NCI-H526 treated with DMSO at 0.1 percent for 48 hours (cell line): Measurements from ENCODE around the gene SMCHD1.
"Not testable (repeated sequence)": the region's sequence is repeated elsewhere in the genome, so short reads cannot be mapped to it uniquely, and the experiment has no call there.

ENCODE experiments used
- DNase-seq: peaks from one replicate; lab custom pipeline; 2025; lab: John Stamatoyannopoulos, UW

SMCHD1 gene

DNA sequence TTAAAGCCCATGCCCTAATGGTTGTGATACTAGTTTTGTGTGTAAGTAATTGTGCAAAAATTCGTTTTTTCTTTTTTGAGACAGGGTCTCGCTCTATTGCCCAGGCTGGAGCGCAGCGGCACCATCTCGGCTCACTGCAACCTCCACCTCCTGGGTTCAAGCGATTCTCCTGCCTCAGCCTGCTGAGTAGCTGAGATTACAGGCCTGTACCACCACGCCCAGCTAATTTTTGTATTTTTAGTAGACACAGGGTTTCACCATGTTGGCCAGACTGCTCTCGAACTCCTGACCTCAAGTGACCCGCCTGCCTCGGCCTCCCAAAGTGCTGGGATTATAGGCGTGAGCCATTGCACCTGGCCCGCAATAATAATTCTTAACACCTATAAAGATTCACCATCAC lies 196.9 kb downstream of the SMCHD1 start:
- not testable (repeated sequence) for DNase-seq

DNA sequence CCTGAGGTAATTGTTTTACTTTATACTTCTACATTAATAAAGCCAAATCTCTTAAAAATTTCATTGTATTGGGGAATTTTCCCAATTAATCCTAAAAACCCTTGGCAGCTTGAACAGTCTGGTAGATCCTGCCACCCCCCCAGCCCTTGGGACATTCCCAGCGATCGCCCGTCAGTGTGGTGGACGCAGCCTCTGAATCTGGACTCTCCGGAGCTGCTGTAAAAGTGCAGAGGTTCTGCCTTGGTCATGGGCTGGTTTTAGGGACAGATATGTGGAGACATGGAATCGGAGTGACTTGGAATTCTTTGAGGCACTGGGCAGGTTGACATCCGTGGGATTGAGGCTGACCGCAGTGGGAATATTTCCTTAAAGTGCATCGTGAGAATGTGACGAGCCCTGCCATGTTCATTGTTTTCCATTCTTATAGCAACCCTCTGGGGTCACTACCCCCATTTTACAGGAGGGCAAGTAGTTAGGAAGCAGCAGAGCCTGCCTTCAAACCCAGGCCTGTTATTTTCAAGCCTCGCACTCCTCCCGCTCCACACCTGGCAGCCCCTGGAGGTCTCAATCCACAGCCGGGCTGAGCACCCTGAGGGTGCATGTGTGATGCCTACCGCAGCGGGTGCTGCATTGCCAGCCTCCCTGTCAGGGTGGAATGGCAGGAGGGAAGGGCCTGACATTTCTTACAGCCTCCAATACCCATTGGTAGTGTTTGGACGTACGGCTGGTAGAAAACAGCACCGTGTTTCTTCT lies 197.8 kb downstream of the SMCHD1 start:
- DNase-seq: no peak

DNA sequence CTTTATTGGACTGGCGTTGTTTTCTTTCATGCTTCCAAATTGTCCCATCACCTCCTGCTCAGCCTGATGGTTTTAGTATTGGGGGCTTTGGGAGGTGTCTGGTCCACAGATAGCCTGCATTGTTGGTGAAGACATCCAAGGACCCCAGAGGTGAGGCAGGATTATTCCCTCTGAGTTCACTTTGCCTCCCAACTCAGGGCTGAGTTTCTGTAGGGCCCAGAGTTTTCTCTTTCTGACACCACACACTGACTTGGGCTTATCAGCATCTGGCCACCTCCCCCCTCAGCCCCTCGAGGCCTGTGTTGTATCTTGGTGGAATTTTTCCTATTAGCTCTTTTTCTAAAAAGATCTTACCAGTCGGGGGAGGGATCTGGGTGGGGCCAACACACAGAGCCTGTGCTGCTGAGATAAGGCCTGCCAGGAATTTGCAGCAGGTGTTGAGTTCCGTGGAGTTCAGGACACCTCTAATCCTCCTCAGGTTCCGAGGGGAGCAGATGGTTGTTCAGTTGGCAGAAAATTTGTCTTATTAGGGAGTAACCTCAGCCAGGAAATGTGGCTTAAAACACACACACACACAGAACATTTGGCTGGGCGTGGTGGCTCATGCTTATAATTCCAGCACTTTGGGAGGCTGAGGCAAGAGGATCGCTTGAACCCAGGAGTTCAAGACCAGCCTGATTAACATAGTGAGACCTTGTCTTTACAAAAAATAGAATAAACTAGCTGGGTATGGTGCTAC lies 198.6 kb downstream of the SMCHD1 start:
- DNase-seq: no peak
